HUES48 (cell line): ENCODE results near the gene ARMC2.

ENCODE experiments used
- H3K27ac ChIP-seq: one replicate; pipeline ENCODE4 v1.7.0; 2013; ENCODE audit warnings: low read depth, low read length, inconsistent platforms
- H3K27me3 ChIP-seq: 2 replicates; pipeline ENCODE4 v1.6.1; 2013; ENCODE audit warnings: mild to moderate bottlenecking, low read length; ENCODE audit not compliant: control insufficient read depth, insufficient read depth
- H3K36me3 ChIP-seq: 2 replicates; pipeline ENCODE4 v1.6.1; 2013; ENCODE audit warnings: low read length; ENCODE audit not compliant: control insufficient read depth, insufficient read depth
- H3K4me1 ChIP-seq: 2 replicates; pipeline ENCODE4 v1.6.1; 2013; ENCODE audit warnings: mild to moderate bottlenecking, low read length; ENCODE audit not compliant: control insufficient read depth, insufficient read depth
- H3K4me3 ChIP-seq: 2 replicates; pipeline ENCODE4 v1.5.1; 2013; ENCODE audit warnings: mild to moderate bottlenecking, low read depth, low read length
- H3K9ac ChIP-seq: 2 replicates; pipeline ENCODE4 v1.6.1; 2013; ENCODE audit warnings: mild to moderate bottlenecking, low read depth, low read length, moderate library complexity
- H3K9me3 ChIP-seq: 2 replicates; pipeline ENCODE4 v1.6.1; 2013; ENCODE audit warnings: low read length; ENCODE audit not compliant: control insufficient read depth, insufficient read depth

The ARMC2 gene

DNA sequence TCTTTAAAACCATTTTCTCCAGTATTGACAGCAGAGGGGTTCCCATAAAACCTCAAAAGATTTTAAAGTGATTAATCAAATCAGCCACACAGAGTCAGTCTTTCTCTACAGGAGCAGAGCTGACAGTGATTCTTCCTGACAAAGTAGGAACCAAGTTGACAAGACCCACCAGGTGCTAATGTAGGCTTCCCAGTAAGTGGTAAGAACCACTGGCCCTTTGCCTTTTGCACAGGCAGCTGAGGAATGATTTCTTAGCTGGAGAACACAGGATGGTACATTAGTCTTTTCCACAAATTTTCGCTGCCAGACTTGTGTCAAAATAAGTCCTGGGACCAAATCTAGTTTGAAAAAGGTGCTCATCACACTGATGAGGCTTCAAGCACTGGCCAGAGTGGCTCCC lies 95.8 kb downstream of the ARMC2 start:
- H3K4me3 ChIP-seq, result no peak overlapping the region
- no peaks in the 10 kb centered on the region for H3K36me3 ChIP-seq
- no peak overlapping the region for H3K27ac ChIP-seq
- H3K4me1 ChIP-seq, result peaks cover 4% of the 10 kb centered on the region; the same call in 1 of the 2 replicates
- H3K9ac ChIP-seq, result no peak overlapping the region
- H3K9me3 ChIP-seq, result no peaks in the 10 kb centered on the region
- no peaks in the 10 kb centered on the region for H3K27me3 ChIP-seq

DNA sequence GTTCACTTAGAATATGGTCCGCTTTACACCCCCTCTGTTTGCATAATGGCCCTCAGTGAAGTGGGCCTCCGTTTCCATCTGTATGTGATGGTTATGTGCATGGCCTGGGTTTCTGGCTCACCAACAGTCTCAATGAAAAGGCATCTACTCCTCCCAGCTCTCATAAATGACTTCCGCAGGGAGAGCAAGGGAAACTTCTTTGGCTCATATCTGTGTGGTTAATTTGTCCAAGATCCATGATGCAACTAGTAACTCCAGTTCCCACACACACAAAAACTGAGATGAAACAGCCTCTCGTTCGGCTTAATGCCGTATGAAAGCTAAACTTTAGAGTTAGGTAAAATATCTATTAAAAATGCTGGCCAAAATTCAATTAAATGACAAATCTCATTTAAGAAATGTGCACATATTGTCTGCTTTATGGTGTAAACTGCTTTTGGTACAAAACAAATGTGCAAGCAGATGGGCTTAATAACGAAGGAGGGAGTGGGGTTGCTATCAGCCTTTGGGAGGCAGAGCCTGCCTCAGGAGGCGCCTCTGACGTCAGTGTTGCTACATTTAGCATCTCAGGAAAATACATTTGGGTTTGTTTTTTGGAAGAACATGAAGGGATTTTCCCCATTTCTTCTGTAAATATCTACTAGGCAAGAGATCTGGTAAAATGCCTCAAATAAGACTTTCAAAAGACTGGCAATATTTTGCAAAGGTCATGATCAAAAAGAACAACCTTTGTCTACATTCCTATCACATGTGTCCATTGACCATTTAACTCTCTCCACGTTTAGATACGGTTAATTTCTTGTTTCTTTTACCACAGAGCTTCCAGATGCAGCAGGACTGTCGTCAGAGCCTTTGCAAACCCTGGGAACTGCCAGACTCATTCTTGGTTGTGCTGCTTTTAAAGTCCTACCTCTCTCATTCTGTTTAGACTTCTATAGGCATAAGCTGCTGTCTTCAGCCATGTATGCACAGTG lies 96.8 kb downstream of the ARMC2 start:
- Histone ChIP-seq H3K36me3 (no peaks in the 10 kb centered on the region), H3K4me3 (no peak overlapping the region), H3K4me1 (peaks cover 4% of the 10 kb centered on the region; the same call in 1 of the 2 replicates), H3K9me3 (no peaks in the 10 kb centered on the region), H3K27ac (no peak overlapping the region), H3K27me3 (no peaks in the 10 kb centered on the region), H3K9ac (no peak overlapping the region)

DNA sequence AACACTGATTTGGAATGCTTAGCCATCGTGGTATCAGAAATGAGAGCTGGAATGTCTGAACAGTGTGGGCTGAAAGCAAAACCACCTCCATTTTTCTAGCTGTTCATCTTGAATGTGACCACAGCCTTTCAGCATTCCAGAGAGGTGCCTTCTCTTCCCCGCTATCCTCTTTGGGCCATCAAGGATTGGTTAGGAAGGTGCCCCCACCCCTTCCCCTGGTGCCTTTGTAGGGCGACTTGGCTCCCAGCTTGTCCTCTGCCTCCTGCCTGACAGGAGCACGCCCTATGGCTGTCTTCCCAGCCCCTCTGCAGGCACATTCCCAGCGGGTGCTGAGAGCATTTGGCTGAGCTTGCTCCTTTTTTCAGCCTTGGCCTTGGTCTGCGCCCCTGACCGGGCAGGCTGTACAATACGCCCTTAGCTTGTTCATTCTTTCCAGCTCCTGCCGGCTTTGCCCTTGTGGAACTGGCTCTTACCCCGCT lies 97.5 kb downstream of the ARMC2 start:
- Histone ChIP-seq H3K27me3 (no peaks in the 10 kb centered on the region), H3K9me3 (no peaks in the 10 kb centered on the region), H3K27ac (no peak overlapping the region), H3K4me3 (no peak overlapping the region), H3K36me3 (no peaks in the 10 kb centered on the region), H3K4me1 (peaks cover 4% of the 10 kb centered on the region; the same call in 1 of the 2 replicates), H3K9ac (no peak overlapping the region)

DNA sequence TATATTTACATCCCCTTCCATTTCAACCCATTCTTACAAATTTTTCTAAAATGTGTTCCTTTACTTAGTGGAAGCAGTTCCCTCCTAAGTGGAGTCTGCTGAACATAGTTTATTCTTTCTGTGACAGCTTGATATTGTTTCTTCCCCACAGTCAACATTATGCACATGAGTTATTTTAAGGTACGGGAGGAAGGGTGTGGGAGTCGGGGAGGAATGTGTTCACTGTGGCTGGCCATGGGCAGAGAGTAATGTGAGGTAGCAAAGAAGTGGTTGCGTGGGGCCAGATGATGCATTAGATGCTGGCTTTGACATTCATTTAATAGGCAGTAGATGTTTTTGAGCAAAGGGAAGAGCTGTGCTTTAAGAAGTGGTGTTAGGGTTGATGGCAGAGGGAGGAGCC lies 98.5 kb downstream of the ARMC2 start:
- Histone ChIP-seq H3K4me1 (peaks cover 4% of the 10 kb centered on the region; the same call in 1 of the 2 replicates), H3K4me3 (no peak overlapping the region), H3K27ac (no peak overlapping the region), H3K9me3 (no peaks in the 10 kb centered on the region), H3K27me3 (no peaks in the 10 kb centered on the region), H3K36me3 (no peaks in the 10 kb centered on the region), H3K9ac (no peak overlapping the region)

DNA sequence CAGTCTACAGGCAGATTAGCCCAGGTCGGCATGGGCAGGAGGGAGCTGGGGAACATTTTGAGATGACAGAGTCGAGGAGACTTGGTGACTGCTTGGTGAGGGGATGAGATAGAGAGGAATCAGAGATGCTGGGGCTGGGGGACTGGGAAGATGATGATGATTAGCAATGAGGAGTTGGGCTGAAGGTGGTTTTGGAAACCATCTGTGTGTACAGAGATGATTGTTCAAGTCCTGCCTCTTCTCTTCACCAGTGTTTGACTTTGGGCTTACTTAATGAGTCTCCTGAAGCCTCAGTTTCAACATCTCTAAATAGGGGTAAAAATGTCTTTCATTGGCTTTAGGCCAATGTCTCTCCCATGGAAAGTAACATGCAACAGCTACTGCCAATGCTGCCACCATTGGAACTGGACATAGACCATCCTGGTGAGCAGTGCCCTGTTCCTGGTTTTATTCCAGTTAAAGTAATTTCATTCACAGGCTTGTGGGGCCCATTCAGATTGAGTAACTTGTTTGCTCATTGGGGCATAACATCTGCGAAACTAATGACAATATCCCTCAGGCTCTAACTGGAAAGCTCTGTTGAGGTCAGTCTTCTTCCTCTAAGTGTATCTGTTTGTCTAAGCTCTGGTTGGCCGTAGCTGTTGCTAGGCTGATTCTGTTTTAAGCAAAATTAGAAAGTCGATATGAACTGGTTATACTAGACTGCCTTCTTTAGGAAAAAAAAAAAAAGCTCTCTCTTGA lies 99.1 kb downstream of the ARMC2 start:
- no peaks in the 10 kb centered on the region for H3K27me3 ChIP-seq
- no peaks in the 10 kb centered on the region for H3K9me3 ChIP-seq
- H3K4me3 ChIP-seq, result no peak overlapping the region
- H3K9ac ChIP-seq, result no peak overlapping the region
- peaks cover 4% of the 10 kb centered on the region; the same call in 1 of the 2 replicates for H3K4me1 ChIP-seq
- no peaks in the 10 kb centered on the region for H3K36me3 ChIP-seq
- H3K27ac ChIP-seq, result no peak overlapping the region

DNA sequence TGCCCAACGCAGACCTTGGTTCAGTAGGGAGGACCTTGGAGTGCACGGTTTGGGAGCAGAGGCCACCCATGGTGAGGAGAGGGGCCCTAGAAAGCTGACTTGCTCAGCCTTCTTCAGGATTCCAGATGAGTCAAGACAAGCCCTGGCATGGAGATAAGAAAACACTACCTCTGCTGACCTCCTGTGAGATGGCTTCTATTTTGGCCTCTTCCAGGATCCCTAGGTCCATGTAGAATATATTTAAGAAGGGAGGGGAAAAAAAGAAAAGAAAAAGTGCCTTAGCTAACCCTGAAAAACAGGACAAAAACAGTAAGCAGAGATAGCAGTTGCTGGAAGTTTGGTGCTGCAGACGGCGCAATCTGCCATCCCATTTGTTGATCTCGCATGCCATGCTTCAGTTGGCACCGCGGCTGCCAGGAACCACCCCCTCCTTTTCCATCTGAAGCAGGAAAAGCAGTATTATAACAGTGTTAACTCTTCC lies 100.0 kb downstream of the ARMC2 start:
- H3K27me3 ChIP-seq, result no peaks in the 10 kb centered on the region
- no peak overlapping the region for H3K4me3 ChIP-seq
- H3K9me3 ChIP-seq, result no peaks in the 10 kb centered on the region
- H3K27ac ChIP-seq, result no peak overlapping the region
- no peaks in the 10 kb centered on the region for H3K36me3 ChIP-seq
- H3K4me1 ChIP-seq, result peaks cover 4% of the 10 kb centered on the region; the same call in 1 of the 2 replicates
- H3K9ac ChIP-seq, result no peak overlapping the region

DNA sequence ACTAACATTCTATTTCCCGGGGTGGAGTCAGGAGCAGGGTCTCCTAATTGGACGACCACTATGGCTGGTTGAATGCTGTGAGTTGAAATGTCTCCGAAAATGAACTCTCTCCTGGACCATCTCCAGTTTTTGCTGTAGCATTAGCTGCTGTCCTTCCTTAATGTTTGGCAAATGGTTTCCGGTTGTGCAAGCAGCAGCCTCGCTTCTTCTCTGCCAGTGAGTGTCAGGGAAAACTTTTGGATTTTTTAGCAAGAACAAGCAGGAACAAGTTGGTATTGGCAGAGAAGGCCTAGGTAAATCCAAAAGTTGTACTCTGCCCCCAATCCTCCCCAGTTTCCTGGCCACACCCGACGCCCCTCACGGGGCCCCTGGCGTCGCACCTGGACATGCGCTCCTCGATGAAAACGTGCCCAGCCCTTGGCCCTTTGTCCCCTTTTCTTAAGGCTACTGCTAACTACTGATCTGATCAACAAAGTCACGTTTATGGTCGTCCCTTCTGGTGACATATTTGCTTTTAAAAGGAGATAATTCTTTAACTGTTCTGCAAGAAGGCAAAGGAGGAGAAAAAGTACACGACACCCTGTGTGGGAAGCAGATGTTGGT lies 103.2 kb downstream of the ARMC2 start:
- Histone ChIP-seq H3K27ac (no peak overlapping the region), H3K36me3 (no peaks in the 10 kb centered on the region), H3K9me3 (no peaks in the 10 kb centered on the region), H3K27me3 (no peaks in the 10 kb centered on the region), H3K4me3 (no peak overlapping the region), H3K4me1 (no peaks in the 10 kb centered on the region), H3K9ac (no peak overlapping the region)

DNA sequence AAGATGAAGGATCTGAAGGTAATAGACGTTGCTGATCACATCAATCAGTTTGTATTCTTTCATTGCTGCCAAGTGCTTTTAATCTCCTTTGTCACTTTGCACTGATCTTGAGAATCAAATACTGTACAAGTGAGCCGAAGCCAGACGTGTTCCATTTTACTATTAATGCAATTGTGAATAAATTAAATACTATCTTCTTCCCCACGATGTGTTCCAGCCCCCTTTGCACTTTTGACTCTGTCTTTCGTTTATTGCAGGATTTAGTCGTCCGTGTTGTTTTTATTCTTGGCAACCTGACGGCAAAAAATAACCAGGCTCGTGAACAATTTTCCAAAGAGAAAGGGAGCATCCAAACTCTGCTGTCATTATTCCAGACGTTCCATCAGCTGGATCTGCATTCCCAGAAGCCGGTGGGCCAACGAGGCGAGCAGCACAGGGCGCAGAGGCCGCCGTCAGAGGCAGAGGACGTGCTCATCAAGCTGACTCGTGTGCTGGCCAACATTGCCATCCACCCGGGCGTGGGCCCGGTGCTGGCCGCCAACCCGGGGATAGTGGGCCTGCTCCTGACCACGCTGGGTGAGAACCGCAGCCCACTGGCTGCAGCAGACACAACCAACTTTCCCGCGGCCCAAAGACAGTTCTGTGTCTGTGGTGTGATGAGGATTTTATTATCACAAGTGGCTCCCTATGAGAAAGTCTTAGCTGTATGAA lies 104.7 kb downstream of the ARMC2 start:
- Histone ChIP-seq H3K9me3 (no peaks in the 10 kb centered on the region), H3K4me3 (no peak overlapping the region), H3K27ac (no peak overlapping the region), H3K36me3 (no peaks in the 10 kb centered on the region), H3K9ac (no peak overlapping the region), H3K4me1 (no peaks in the 10 kb centered on the region), H3K27me3 (no peaks in the 10 kb centered on the region)

DNA sequence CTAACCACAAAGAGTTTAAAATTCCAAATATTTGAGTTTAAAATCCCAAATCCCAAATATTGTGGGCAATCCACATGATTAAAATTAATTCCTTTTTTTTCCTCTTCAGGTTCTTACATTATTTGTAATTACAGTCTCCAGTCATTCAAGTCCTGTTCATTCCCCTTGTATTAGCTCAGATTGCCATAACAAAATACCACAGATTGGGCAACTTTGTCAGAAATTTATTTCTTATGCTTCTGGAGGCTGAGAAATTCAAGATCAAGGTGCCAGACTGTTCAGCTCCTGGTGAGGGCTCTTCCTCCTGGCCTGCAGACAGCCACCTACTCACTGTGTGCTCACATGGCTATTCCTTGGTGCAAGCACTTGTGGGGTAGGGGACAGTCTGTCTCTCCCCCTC lies 105.5 kb downstream of the ARMC2 start:
- Histone ChIP-seq H3K4me3 (no peak overlapping the region), H3K9me3 (no peaks in the 10 kb centered on the region), H3K4me1 (no peaks in the 10 kb centered on the region), H3K9ac (no peak overlapping the region), H3K27me3 (no peaks in the 10 kb centered on the region), H3K36me3 (no peaks in the 10 kb centered on the region), H3K27ac (no peak overlapping the region)

DNA sequence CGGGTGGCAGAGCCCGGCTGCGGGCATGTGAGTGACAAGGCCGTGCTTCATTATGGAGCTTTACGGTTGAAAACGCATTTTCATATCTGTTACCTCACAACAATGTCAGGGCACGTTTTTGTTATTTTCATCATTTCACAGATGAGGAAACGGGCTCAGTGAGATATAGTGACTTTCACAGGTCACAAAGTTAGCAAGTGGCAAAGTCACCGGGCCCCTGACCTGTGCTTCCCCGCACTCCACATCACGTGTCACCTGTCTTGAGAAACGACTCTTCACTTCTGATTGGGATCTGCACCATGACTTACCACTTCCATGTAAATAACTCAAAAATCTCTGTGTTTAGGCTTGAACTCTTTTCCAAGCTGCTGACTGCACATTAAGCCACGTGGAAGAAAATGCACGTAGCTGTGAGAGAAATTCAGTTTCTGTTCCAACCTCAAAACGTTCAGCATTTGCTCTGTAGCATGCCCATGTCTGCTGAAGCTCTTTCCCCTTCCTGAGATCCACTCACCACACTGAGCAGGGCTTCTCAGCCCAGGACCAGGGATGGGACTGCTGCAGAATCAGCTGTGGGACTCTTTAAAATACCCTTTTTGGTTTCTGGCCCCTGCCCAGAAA lies 107.2 kb downstream of the ARMC2 start:
- Histone ChIP-seq H3K9me3 (no peaks in the 10 kb centered on the region), H3K27me3 (no peaks in the 10 kb centered on the region), H3K9ac (no peak overlapping the region), H3K36me3 (no peaks in the 10 kb centered on the region), H3K27ac (no peak overlapping the region), H3K4me3 (no peak overlapping the region), H3K4me1 (no peaks in the 10 kb centered on the region)
